Kidney (tissue), 14 donors: ENCODE data around the gene GLP2R. TPM values are rescaled to one million over a fixed set of nuclear protein-coding genes. Genes with fewer than 3 reads are reported as not detected.

ENCODE experiments used
- DNase-seq, 5 donors: peaks; one replicate each; pipeline ENCODE4 v3.0.0-alpha.2; 2013 to 2020
- FAIRE-seq: peaks from 2 replicates; lab custom pipeline; 2012; peaks lifted over from hg19 to GRCh38; lab: Jason Lieb, UNC
- H3K27ac ChIP-seq, 2 donors: one replicate each; pipeline ENCODE4 v1.7.0; 2013; ENCODE audit warnings: low read depth in 2 of 2, low read length in 2 of 2, inconsistent platforms in 1 of 2
- H3K27me3 ChIP-seq: one replicate; pipeline ENCODE4 v1.7.1; 2013; ENCODE audit warnings: low read length, inconsistent platforms; ENCODE audit not compliant: control insufficient read depth, insufficient read depth
- H3K36me3 ChIP-seq, 3 donors: one replicate each; pipeline versions ENCODE4 v1.7.0 to v1.7.1; 2013; ENCODE audit warnings: low read length in 3 of 3, control low read depth in 1 of 3, inconsistent platforms in 1 of 3; ENCODE audit not compliant: insufficient read depth in 3 of 3, control insufficient read depth in 2 of 3
- H3K4me1 ChIP-seq, 3 donors: one replicate each; pipeline versions ENCODE4 v1.7.0 to v1.7.1; 2013; ENCODE audit warnings: low read length in 3 of 3, inconsistent platforms in 1 of 3, low read depth in 1 of 3; ENCODE audit not compliant: control insufficient read depth in 2 of 3, insufficient read depth in 2 of 3
- H3K4me3 ChIP-seq, 3 donors: one replicate each; pipeline versions ENCODE4 v1.7.0 to v1.8.1; 2013; ENCODE audit warnings: low read length in 3 of 3, control low read depth in 1 of 3, inconsistent platforms in 1 of 3
- H3K9ac ChIP-seq, 3 donors: one replicate each; pipeline versions ENCODE4 v1.7.0 to v1.7.1; 2013; ENCODE audit warnings: low read length in 3 of 3, control low read depth in 1 of 3, inconsistent platforms in 1 of 3
- H3K9me3 ChIP-seq, 3 donors: one replicate each; pipeline versions ENCODE4 v1.7.0 to v1.7.1; 2013; ENCODE audit warnings: low read length in 3 of 3, control low read depth in 1 of 3, inconsistent platforms in 1 of 3; ENCODE audit not compliant: control insufficient read depth in 2 of 3, insufficient read depth in 1 of 3
- intact Hi-C: fragments of 100-400 bp; cut with DNase I; formaldehyde crosslinking; loops from one replicate; pipeline ENCODE4 v1.11.1; 2022
- polyA plus RNA-seq: library from polyadenylated mRNA; stranded (reverse); fragments of 350-450 nt; fragmentation: Illumina TruSeq; extraction: RNeasy Lipid Tissue Mini Kit (QIAGEN cat#74804); gene quantifications from one replicate; pipeline ENCODE4 v1.2.3, GENCODE V29; 2014; ENCODE audit warnings: low read depth, low replicate concordance; ENCODE audit not compliant: insufficient read depth
- total RNA-seq: library from RNA; stranded (reverse); fragmentation: NEBNext Ultra II Directional; extraction: Animal tissue kit (Norgen Biotek cat#: 25700); gene quantifications from one replicate; pipeline ENCODE4 v1.2.1, GENCODE V29; 2021
- TF ChIP-seq, protein P1 (sequence below): IDR thresholded peaks from 3 replicates; pipeline ENCODE4 v1.5.1; 2012; ENCODE audit warnings: mild to moderate bottlenecking, moderate library complexity, borderline replicate concordance; ENCODE audit not compliant: insufficient read depth; ENCODE audit errors: extremely low read depth
- donor health status: control.
- donor health status: control.
- donor health status: control.
- donor health status: control.
- donor health status: control.
- donor health status: DM: yes; HTN: yes; CAD: no.
- donor health status: Normal renal cell carcinoma (clear cell type).

Gene GLP2R
- total and polyA plus RNA-seq, 2 donors from 2014 or later, result not detected

DNA sequence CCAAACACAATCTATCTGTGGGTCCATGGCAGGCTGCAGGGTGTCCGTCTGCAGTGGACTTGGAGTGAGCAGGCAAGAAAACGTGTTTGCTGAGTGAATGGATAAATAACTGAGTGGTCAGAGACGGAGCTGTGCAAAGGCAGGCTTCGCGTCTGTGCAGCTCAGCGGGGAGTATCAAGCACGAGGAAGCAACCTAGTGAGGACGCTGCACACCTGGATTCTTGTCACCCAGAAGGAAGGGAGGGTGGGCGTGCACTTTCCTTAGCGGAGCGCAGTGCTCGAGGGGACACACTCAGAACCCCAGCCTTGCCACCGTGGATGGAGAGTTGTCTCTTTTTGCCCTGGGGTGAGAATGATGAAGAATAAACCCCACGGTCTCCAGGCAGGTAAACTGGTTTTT lies 80.9 kb downstream of the GLP2R start:
- Histone ChIP-seq H3K36me3 (no peaks in the 10 kb centered on the region), H3K4me3 (no peak overlapping the region), H3K27ac (no peak overlapping the region), H3K9ac (no peak overlapping the region), H3K27me3 (no peaks in the 10 kb centered on the region), H3K4me1 (no peaks in the 10 kb centered on the region), H3K9me3 (no peaks in the 10 kb centered on the region)
- FAIRE-seq (no peak), DNase-seq (peak in 1 of 5 donors; percentile 30)
- intact Hi-C loops, result no loop called here
- TF ChIP-seq, protein P1, sequence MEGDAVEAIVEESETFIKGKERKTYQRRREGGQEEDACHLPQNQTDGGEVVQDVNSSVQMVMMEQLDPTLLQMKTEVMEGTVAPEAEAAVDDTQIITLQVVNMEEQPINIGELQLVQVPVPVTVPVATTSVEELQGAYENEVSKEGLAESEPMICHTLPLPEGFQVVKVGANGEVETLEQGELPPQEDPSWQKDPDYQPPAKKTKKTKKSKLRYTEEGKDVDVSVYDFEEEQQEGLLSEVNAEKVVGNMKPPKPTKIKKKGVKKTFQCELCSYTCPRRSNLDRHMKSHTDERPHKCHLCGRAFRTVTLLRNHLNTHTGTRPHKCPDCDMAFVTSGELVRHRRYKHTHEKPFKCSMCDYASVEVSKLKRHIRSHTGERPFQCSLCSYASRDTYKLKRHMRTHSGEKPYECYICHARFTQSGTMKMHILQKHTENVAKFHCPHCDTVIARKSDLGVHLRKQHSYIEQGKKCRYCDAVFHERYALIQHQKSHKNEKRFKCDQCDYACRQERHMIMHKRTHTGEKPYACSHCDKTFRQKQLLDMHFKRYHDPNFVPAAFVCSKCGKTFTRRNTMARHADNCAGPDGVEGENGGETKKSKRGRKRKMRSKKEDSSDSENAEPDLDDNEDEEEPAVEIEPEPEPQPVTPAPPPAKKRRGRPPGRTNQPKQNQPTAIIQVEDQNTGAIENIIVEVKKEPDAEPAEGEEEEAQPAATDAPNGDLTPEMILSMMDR, result no peak

DNA sequence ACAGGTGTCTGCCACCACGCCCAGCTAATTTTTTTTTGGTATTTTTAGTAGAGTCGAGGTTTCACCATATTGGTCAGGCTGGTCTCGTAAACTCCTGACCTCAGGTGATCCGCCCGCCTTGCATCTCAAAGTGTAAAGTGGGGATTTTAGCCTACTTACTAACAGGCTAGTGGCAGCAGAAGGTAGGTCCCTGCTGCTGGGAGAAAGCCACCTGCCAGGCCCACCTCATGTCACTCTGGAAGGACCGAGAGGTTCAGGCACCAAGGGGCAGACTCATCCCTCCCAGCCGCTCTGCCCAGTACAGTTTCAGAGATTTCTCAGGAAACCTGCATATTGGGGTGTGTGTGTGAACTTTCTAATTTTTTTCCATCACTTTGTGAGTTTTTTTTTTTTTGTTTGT lies 81.4 kb downstream of the GLP2R start:
- Histone ChIP-seq H3K36me3 (no peaks in the 10 kb centered on the region), H3K4me1 (no peaks in the 10 kb centered on the region), H3K27me3 (no peaks in the 10 kb centered on the region), H3K27ac (no peak overlapping the region), H3K9ac (no peak overlapping the region), H3K4me3 (no peak overlapping the region), H3K9me3 (no peaks in the 10 kb centered on the region)
- DNase-seq (peak in 1 of 5 donors; percentile 23), FAIRE-seq (no peak)
- intact Hi-C loops, result no loop called here
- TF ChIP-seq, protein P1, result no peak

DNA sequence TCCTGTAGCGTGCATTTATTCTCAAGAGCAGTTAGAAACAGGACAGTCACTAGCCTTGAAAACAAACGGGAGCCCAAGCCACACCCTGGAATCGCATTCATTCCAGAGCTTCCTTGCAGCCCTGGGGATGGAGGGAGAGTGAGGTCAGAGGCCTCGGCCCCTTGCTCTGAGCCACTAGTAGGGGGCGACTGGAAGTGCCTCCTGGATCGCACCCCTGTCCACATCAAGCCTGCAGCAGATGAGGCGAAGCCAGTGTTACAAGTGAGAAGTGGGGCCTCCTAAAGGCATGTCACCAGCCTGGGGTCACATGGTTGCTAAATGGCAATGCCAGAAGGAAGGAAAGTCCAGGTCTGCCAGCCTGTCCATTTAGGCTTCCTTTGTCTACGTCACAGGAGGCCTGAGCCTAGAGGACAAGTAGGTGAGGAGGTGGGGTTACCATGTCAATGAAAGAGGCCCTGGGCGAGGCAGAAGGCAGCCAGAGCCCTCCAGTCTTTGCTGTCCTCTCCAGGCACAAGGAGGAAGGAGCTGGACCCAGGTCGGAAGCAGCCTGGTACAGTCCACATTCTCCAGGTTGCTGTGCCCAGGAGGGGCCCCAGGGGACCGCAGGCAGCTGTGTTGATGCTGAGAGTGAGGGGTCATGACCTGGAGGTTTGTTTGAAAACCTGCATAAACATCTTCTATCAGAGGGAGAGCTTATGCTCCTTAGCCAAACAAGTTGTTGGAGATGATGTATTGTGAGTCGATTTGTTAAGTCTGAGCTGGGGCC lies 82.3 kb downstream of the GLP2R start:
- no peaks in the 10 kb centered on the region for H3K4me1 ChIP-seq
- no peak overlapping the region for H3K27ac ChIP-seq
- no peak overlapping the region for H3K9ac ChIP-seq
- H3K36me3 ChIP-seq, result no peaks in the 10 kb centered on the region
- no peaks in the 10 kb centered on the region for H3K27me3 ChIP-seq
- TF ChIP-seq, protein P1, result no peak
- intact Hi-C loops, result no loop called here
- no peaks in the 10 kb centered on the region for H3K9me3 ChIP-seq
- FAIRE-seq (no peak), DNase-seq (peak in 2 of 5 donors; percentile 17 to 49)
- no peak overlapping the region for H3K4me3 ChIP-seq
